Activated T-helper 9 cell treated with anti-CD3 and anti-CD28 coated beads, Interleukin-2, amount 50 U/mL, for 16 hours (primary cell): Measurements from ENCODE around the gene OGDHL.
"Not testable (repeated sequence)": the region's sequence is repeated elsewhere in the genome, so short reads cannot be mapped to it uniquely, and the experiment has no call there.

Experiments
- DNase-seq: peaks from one replicate; pipeline ENCODE4 v3.0.0-alpha.2; 2020; ENCODE audit warnings: low read depth

Gene OGDHL

DNA sequence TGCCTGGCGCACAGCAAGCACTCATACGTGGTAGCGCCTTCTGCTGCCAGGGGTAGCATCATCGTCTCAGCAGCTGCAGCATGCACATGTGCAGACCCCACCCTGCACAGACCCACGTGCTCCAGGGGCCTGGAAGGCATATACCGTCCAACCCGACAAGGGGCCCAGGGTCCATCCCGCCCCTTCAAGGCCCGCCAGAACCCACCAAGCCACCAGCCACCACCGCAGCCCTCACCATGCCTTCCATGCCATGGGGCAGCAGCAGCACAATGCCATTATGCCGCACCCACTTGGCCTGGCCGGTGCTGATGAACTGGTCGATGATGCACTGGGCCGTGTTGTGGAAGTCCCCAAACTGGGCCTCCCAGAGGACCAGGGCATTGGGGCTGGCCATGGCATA, 22.7 kb downstream of the OGDHL start:
- DNase-seq = no peak

DNA sequence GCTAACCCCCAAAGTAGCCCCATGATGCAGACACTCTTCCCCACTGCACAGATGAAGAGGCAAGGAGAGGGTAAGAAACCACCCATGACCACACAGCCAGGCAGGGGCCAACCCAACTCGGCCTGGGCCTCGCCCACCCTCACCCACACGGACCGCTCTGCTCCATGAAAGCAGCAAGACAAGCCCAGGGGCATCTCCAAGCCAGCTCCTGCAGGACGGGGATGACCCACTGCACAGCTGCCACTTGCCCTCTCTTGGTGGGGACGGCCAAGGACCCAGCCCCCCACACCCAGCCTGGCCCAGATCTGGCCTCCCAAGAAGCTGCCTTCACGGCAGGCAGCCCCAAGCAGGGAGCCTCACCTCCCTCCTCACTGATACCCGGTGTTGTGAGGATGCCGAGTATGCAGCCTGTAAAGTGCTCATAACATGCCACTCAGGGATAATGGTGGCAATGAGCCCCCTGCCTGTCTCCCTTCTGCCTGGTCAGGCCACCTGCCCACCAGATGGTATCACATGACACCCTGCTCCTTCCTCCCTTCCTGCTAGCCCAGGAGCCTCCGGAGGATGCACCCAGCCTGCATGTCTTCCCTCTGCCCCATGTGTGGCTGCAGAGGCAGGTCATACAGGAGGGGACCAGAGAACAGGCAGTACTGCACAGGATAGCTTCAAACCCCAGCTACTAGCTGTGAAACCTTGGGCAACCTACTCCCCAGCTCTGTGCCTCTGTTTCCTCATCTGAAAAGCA, 23.3 kb downstream of the OGDHL start:
- DNase-seq = no peak

DNA sequence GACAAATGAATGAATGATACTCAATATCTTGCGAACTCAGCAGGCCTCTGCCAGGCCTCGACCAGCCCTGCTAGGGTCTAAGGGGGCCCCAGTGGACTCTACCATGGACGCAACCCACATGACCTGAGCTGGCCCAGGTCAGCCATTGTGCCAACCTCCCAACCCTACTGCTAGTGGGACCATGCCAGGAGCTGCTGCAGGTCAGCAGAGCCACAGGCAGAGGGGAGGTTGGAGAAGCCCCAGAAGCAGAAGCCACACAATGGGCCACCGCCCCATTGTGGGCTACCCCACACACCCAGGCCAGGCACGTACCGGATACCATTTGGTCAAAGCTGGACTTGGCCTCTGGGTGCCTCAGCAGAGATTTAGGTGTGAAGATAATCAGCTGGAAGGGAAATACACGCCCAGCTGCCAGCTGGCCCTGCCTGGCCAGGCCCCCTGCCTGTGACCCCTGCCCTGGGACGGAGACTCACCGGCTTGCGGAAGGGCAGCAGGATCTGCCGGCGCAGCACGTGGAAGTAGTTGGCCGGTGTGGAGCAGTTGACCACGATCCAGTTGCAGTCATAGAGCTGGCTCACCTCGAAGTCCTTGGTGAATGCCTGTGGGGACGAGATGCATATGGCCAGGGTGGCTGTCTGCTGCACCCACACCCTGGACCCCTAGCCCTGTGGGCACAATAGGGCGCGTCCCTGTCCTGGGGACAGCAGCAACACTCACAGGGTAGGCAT, 24.5 kb downstream of the OGDHL start:
- DNase-seq = no peak

DNA sequence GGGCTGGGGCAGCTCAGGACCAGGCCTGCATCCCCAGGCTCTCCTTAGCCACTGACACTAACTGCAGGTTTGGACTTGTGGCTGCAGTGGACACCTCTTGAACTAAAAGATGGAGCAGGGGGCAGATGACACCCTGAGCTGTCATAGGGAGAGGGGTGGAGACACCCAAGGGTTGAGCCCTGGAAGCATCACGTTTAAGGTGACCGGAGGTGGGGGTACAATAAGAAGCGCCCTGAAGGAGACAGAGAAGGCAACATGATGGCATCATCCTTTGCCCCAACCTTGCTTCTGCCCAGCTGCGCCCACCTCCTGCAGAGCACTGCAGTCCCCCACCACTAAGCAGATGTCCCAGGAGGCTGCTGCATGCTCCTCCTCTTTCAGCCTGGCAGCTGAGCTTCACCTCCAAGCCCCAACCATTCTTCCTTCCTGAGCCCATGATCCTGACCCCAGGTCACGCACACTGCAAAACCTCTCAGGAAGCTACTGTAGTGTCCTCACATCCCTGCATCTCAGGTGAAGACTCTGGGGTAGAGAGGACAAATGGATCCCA, 25.5 kb downstream of the OGDHL start:
- DNase-seq = no peak

DNA sequence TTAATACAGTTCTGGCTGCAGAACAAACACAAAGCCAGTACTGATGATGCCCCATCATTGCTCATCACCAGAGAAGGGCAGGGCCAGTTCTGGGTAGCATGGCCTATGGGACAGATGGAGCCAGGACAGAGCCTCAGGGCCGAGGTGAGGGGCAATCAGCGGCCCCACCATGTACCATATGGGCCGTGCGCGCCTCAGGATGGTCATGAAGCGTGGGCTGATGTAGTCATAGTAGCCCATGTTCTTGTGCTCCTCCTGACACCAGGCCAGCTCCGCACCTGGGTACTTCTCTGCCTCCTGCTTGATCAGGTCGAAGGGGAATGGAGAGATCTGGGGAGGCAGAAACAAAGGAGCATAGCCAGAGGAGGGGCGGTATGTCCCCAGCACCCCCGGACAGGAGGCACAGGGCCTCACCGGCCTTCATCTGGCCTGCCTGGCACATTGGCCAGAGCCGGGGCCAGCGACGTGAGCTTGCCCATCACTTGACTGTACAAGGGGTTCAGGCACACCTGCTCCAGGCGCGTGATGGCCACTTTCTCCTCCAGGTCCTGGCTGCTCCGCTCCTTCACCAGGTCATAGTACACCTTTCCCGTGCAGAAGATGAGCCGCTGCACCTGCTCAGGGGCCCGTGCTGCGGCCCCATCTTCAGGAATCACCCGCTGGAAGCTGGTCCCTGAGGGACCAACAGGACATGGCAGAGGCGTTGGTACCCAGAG, 26.1 kb downstream of the OGDHL start:
- DNase-seq = no peak

DNA sequence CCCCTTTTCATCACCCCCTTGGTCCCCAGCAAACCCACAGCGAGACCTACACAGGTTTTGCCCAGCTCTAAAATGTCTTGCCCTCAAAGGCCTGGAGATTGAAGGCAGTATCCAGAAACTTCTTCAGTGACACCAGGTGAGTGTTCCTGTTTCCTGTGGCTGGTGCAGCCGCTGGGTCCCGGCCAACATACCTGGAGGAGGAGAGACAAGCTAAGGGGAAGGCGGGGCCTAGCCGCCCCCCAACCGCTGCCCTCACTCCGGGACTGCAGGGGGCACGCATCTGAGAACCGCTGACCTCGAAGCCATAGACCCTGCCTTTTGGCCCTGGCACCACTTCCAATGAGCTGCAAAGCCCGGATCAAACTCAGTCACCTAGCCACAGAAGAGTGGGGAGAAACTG, 27.0 kb downstream of the OGDHL start:
- DNase-seq = no peak

DNA sequence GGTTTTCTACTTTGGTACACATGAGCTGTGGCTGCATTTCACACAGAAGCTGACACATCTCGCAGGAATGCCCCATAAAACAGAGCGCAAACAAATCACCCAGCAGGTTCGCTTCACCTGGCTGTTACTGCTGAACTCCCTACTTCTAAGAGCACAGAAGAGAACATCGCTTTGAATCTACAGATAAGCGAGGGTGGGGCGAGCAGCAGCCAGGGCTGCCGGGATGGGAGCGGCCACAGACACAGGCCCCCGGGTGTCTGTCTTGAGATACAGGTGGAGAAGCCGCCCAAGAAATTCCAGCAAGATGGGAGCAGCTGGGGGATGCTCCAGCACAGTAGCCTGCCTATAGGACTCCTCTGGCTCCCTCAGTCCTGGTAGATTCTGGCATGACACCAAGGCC, 27.4 kb downstream of the OGDHL start:
- DNase-seq = no peak

DNA sequence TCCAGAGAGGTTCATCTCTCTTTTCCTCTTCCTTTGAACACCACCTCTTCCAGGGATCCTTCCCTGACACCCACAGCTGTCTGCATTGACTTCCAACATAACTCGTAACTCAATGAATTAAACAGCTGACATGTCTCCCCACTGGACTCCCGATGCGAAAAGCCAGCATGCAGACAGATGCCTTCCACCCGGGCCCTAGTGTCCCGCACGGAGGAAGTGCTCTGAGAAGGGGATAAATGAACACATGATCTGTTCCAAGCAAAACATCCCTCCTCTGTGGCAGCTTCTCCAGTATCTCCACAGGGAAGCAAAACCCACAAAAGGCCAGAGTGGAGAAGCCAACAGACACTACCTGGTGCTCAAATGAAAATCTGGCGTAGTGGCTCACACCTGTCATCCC, 28.3 kb downstream of the OGDHL start:
- DNase-seq = no peak

DNA sequence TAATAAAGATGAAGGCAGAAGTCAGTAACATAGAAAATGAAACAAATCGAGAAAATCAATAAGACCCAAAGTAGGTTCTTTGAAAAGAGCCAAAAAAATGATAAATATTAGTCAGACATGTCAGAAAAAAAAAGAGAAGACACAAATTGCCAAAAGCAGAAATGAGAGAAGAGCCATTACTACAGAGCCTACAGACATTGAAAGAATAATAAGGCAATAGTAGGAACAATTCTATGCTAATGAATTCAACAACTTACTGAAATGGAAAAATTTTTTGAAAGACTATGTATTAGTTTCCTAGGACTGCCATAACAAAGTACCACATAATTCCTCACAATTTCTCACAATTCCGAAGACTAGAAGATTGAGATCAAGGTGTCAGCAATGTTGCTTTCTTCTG, 35.5 kb downstream of the OGDHL start:
- DNase-seq = no peak

DNA sequence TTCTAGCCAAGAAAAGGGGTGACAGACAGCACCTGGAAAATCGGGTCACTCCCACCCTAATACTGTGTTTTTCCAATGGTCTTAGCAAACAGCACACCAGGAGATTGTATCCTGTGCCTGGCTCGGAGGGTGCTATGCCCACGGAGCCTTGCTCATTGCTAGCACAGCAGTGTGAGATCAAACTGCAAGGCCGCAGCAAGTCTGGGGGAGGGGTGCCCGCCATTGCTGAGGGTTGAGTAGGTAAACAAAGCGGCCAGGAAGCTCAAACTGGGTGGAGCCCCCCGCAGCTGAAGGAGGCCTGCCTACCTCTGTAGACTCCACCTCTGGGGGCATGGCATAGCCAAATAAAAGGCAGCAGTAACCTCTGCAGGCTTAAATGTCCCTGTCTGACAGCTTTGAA, 47.0 kb downstream of the OGDHL start:
- not testable (repeated sequence) for DNase-seq

DNA sequence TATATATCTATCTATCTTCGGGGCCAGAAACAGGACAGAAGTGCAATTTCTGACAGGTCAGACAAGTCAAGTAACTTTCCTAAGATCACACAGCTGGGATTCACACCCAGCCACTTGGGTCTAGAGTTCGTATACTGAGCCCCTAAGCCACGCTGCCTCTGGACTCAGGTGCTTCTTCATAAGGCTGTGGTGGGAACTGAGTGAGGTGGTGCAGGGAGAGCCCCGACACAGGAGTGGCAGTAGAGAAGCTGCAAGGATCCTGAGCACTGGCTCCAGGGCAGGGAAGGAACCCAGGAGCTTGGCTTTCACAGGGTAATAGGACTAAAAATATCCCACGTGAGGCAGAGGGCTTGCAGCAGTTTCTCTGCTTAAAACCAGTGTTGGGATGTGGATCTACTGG, 48.9 kb downstream of the OGDHL start:
- DNase-seq = no peak

DNA sequence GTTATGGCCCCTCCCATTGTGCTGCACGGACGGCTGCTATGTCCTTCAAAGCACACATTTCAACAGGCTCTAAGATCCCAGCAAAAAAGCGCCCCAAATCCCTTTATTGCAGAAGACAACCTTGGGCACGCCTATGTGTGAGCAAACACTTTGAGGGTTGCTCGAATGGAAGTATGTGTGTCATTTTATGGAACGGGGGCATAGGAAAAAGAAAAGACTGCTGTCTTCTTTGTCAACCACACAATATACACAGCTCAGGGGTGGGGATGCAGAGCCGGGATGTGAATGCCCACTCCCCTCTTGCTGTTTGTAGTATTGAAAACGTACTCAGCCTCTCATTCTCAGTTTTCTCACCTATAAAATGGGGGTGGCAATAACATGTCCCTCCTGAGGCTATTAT, 50.6 kb downstream of the OGDHL start:
- no peak for DNase-seq

DNA sequence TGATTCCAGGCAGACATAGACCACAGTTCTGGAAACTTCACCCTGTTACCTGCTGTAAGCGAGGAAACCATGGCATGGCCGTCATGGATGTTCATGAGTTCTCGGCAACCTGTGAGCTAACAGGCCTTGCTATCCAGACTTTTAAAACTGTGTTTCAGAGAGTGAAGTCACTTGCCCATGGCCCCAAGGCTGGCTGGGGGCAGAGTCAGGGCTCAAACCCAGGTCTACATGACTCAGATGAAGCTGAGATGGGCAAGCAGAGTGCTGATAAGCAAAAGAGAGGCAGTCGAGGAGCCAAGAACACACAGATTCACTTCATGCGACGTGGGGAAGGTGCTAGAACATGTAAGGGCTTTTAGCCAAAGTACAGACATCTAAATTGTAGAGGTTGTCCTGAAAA, 51.2 kb downstream of the OGDHL start:
- no peak for DNase-seq

DNA sequence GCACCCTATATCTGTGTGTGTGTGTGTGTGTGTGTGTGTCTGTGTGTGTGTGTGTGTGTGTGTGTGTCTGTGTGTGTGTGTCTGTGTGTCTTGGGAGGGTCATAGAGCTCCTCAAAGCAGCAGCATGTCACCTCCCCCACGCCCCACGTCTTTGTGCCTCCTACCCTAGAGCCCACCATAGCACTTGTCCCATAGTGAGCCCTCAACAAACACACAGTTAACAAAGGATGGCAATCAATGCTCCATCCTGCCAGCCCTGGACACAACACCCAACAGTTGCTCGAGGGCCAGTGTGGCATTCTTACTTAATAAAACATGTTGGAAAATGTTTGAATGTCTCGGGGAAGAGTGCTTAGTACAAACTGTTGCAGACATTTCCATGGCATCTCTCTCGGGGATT, 52.2 kb downstream of the OGDHL start:
- no peak for DNase-seq

DNA sequence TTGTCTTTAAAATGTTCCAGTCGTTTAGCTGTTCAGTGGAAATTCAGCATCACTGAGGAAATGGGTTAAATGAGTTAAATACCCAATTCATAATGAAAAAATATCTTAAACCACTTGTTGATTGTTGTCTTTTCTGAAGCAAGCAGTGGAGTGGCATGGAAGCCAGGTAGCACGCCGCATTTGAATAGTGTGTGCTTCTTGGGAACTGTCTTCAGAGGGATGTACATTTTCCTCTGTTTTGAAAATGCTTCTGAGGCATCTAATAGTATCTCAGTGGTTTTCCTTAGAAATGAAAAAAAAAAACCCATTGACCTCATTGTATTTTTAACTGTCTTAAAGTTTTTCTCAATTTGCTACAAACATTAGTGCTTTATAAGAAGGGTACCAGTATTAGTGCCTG, 54.5 kb downstream of the OGDHL start:
- DNase-seq = no peak

DNA sequence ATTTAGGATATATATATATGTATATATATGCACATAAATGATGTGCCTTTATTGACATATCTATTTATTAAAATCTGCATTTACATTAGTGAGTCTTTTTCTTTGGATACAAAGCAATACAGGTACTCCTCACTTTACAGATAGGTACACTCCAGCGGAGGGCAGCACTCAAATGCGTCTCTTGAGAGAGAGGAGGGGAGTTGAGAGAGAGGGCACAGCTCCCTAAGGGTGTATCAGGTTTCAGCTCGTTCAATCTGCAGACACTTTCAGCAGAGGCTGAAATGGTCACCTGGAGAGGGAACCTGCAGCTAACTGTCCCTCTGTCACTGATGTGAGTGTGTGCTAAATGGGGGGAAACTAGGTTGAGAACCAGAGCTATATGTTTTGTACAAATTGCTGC, 61.1 kb downstream of the OGDHL start:
- DNase-seq = no peak

DNA sequence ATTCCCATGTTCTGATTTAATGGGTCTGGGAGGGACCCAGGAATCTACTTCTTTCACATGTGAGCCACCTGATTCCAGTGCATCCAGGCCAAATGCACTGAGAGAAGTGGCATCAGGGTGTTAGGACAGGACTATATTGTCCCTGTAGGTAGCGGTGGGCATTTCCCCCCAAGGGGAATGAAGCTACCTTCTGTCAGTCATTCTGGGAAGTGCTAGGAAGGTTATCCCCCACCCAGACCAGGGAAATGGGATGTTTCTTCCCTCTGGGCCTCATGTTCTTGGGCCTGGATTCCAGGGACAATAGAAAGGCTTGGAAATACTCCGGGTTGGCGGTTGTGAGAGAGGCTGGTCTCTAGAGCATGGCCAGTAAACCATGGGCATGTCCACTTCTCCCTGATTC, 61.9 kb downstream of the OGDHL start:
- DNase-seq = no peak

DNA sequence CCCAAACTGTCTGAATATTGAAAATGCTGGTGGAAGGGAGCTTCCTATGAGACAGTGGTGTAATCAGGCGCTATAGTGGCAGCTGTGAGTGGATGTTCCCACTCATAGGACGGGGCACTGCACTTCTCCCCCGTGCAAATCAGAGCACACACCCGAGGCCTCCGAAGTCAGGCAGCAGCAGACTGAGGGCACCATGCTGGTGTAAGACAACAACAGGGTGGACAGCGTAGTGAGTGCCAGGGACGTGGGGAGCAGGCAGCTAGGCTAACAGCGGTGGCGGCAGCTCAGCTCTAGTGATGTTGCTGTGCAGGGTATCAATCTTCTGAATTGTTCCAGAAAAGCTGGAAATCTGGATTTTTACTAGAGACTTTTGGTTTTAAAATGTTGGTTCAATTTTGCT, 63.4 kb downstream of the OGDHL start:
- DNase-seq = no peak

DNA sequence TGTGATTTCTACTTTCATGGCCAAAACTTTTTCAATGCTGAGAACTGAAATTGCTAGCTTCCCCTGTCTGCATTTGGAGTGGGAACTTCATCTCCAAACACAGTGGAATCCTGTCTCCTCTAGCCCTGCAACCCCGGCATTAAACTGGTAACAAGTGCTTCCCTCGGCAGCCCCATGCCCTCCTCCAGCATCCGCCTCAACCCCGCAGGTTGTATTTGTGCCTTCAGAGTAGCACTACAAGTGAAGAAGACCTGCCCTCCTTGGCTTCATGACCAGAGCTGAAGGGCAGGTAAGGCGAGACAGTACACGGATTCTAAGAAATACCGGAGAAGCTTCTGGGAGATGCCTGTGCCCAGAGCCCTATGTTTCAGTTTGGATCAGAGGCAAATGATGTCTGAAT, 65.8 kb downstream of the OGDHL start:
- DNase-seq = no peak

DNA sequence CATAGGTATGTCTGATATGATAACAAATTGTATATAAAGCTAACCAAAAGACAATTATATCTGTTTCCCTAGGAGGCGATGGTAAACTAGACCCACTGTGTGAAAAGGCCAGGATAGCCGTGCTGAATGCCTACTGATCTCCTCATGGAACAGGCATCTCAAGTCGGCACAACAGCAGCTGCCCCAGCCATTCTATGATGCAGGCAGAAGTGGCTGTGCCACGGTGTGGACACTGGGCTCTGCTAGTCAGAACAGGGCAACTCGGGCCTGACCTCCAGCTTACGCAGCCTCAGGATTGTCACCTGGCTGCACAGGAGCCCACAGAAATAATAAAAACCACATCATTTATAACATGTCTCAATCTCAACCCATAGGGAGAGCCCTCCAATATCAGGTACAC, 67.7 kb downstream of the OGDHL start:
- DNase-seq = no peak

DNA sequence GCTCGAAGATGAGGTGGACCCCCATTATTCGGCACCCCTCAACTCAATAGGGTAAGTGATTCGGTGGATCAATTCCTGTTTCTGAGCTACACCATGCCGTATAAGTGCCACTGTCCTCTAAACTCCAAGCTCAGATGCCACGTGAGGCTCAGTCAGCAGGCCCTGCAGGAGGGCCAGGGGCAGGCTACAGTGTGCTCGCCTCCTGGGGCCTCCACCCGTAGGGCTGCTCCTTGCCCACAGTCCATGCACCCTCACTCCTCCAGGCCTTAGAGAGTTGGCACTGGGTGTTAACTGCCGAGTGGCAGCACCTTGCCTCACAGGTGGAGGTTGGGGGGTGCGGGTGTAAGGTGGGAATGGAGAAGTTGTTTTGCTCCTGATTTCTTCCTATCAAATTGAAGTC, 70.5 kb downstream of the OGDHL start:
- no peak for DNase-seq

DNA sequence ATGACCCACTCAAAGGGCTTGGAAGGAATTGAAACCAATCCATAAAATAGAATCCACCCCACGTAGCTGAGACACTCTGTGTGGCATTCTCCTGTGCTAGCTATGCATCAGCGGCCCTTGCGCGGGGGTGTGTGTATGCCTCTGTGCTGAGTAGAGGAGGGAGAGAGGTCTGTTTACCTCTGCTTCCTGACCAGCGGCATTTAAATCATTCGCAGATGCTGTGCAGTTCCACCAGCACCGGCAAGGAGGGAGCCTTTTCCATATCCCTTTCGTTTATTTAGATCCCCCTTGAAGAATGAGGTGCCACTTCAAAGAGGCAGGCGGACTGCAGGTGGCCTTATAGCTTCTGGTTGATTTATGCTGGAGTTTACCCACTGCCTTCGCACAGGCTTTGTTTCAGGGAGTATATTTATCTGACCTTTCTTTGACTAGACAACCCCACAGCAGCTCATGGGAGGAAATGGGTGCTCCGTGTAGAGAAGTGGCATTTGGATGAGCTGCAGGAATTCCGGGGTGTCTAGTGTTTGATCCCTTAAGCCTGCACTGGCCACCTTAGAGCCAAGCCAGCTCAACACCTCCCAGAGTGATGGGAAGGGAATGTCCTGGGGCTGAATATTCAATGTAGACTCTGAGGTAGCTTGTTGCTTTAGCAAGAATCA, 71.3 kb downstream of the OGDHL start:
- DNase-seq = no peak
